Measurements from ENCODE around the gene HDGFL2. TPM values are rescaled to one million over a fixed set of nuclear protein-coding genes. Genes with fewer than 3 reads are reported as not detected.

The HDGFL2 gene
- polyA plus RNA-seq (2011; rRNA removed) = 23.8 and 26.0 TPM in 2 replicates
- 13.4 and 21.4 TPM in 2 replicates for polyA minus RNA-seq (2011; rRNA and poly(A)+ RNA removed)

DNA sequence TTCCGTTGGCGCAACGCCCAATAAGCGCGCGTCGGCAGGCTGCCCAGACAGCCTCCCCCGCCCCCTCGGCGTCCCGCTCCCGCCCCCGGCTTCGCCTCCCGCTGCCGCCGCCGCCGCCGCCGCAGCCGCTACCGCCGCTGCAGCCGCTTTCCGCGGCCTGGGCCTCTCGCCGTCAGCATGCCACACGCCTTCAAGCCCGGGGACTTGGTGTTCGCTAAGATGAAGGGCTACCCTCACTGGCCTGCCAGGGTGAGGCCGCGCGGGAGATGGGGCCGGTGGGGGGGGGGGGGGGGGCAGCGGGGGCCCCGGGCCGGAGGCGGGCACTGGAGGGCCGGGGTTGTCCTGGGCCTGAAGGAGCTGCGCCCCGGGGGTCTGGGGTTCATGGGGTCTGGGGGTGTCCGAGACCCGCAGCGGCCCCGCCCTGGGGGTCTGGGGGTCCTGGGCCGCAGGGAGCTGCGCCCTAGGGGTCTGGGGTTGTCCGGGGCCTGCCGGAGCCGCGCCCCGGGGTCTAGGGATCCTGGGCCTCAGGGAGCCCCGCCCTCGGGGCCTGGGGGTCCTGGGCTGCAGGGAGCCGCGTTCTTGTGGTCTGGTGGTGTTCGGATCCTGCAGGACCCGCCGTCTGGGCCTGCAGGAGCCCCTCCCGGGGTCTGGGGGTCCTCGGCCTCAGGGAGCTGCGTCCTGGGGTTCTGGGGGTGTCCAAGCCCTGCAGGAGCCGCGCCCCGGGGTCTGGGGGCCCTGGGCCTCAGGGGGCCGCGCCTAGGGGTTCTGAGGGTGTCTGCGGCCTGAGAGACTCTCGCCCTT lies at the start of gene HDGFL2:
TSS of gene HDGFL2 (plus strand) at position 124 of the 801 bp plus-strand sequence. CDS start at position 178, 54 bp downstream.
- DNase-seq (ENCODE audit: low read depth) = no peak
- ChIA-PET CTCF (interaction anchor here (0.6 kb wide), 1 partner anchor 16 kb away, joined by 4 read pairs; no protein-coding TSS in a partner anchor), POLR2A (interaction anchor here (0.9 to 1.2 kb wide), 2 partner anchors 17 to 77 kb away, joined by 3 to 8 read pairs; no protein-coding TSS in a partner anchor)
- Histone ChIP-seq H3K4me3 (ENCODE audit: low read depth, low read length) (peak within 1 kb of the TSS; percentile 92), H3K36me3 (ENCODE audit: control insufficient read depth, insufficient read depth, low read length) (peaks cover 10% of the 10 kb centered on the region), H3K27me3 (ENCODE audit: control insufficient read depth, insufficient read depth, low read length) (no peaks in the 10 kb centered on the region)
- TF ChIP-seq, protein P1, sequence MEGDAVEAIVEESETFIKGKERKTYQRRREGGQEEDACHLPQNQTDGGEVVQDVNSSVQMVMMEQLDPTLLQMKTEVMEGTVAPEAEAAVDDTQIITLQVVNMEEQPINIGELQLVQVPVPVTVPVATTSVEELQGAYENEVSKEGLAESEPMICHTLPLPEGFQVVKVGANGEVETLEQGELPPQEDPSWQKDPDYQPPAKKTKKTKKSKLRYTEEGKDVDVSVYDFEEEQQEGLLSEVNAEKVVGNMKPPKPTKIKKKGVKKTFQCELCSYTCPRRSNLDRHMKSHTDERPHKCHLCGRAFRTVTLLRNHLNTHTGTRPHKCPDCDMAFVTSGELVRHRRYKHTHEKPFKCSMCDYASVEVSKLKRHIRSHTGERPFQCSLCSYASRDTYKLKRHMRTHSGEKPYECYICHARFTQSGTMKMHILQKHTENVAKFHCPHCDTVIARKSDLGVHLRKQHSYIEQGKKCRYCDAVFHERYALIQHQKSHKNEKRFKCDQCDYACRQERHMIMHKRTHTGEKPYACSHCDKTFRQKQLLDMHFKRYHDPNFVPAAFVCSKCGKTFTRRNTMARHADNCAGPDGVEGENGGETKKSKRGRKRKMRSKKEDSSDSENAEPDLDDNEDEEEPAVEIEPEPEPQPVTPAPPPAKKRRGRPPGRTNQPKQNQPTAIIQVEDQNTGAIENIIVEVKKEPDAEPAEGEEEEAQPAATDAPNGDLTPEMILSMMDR (IDR thresholded peaks at IDR 0.05; ENCODE audit: insufficient read depth, low read depth, low read length) = no peak

DNA sequence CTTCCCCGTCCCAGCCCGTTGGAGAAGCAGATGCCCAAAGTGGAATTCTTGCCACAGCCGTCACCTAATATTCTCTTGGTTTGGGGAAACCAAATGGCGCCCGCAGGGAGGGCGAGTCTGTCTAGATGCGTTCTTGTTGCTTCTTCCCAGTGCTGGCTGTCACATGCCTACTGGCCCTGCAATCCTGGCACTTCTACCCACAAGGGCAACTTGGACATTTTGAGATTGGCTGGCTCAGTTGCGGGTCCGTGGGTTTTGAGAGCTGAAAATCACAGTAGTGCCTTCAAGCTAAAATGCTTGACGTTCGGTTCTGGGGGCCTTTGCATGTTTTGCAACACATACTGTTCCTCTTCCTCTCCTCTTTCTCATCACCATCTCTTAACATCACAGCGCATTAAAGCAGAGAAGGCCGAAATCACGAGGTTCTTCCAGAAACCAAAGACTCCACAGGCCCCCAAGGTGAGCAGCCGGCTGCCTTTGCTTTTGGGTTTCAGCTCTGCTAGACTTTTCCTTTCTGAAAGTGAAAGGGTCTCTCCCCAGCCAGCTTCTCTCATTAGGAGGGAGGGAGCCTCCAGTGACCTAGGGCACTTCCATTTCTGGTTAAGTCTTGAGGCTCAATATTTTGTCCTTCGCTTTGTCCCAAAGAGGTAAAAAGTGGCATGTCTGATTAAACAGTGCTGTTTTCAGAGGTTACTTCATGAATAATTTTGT lies 48.5 kb upstream of the HDGFL2 start:
- H3K27me3 ChIP-seq (ENCODE audit: control insufficient read depth, insufficient read depth, low read length) = no peaks in the 10 kb centered on the region
- DNase-seq (ENCODE audit: low read depth) = no peak
- no peak overlapping the region for H3K4me3 ChIP-seq (ENCODE audit: low read depth, low read length)
- TF ChIP-seq, protein P1 (IDR thresholded peaks at IDR 0.05; ENCODE audit: insufficient read depth, low read depth, low read length) = no peak
- ChIA-PET CTCF (interaction anchor here (1.2 kb wide), 3 partner anchors 9 to 71 kb away, joined by 4 to 6 read pairs (median 5); partner anchors contain the start of gene SH3GL1), POLR2A (no interaction called here)
- H3K36me3 ChIP-seq (ENCODE audit: control insufficient read depth, insufficient read depth, low read length) = peaks cover 1% of the 10 kb centered on the region; the same call in 1 of the 2 replicates

DNA sequence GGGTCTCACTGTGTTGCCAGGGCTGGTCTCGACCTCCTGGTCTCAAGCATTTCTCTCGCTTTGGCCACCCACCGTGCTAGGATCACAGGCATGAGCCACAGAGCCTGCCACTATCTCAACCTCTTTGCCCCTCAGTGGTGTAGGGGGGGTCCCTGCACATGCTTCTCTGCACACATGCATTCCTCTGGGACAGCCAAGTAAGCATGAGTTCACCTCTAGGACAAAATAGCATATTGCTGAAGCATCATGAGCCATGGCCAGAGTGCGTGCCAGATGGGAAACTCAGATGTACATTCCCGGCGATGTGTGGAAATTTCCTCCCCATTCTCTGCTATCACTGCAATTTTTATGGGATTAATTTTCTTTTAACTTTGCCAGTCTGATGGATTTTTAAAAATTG lies 46.6 kb upstream of the HDGFL2 start:
- CTCF ChIA-PET = no interaction called here
- Histone ChIP-seq H3K36me3 (ENCODE audit: control insufficient read depth, insufficient read depth, low read length) (peaks cover 3% of the 10 kb centered on the region; the same call in 1 of the 2 replicates), H3K27me3 (ENCODE audit: control insufficient read depth, insufficient read depth, low read length) (no peaks in the 10 kb centered on the region), H3K4me3 (ENCODE audit: low read depth, low read length) (no peak overlapping the region)
- POLR2A ChIA-PET = no interaction called here
- TF ChIP-seq, protein P1 (IDR thresholded peaks at IDR 0.05; ENCODE audit: insufficient read depth, low read depth, low read length) = no peak
- DNase-seq (ENCODE audit: low read depth) = peak; percentile 42

DNA sequence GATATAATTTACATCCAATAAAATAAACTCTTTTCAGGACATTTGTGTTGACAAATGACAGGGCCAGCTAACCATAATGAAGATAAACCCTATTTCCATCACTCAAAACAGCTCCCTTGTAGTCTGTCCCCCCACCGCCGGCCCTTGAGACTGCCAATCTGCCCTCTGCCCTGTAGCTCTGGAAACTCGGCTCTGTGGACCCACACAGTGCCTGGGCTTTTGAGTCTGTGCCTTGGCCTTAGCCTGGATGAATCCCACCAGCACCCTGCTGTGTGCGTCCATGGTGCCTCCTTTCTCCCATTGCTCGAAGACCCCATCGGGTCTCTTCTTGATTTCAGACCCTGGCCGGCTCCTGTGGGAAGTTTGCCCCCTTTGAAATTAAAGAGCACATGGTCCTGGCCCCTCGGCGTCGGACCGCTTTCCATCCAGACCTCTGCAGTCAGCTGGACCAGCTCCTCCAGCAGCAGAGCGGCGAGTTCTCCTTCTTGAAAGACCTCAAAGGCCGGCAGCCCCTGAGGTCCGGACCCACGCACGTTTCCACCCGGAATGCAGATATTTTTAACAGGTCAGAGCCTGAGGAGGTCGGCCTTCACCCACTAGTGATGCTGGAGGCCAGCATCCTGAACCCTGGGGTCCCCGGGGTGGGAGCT lies 43.6 kb upstream of the HDGFL2 start:
- ChIA-PET POLR2A (no interaction called here), CTCF (interaction anchor here (1.5 kb wide), 2 partner anchors 9 to 27 kb away, joined by 3 read pairs; no protein-coding TSS in a partner anchor)
- no peaks in the 10 kb centered on the region for H3K27me3 ChIP-seq (ENCODE audit: control insufficient read depth, insufficient read depth, low read length)
- no peak overlapping the region for H3K4me3 ChIP-seq (ENCODE audit: low read depth, low read length)
- TF ChIP-seq, protein P1 (IDR thresholded peaks at IDR 0.05; ENCODE audit: insufficient read depth, low read depth, low read length) = no peak
- H3K36me3 ChIP-seq (ENCODE audit: control insufficient read depth, insufficient read depth, low read length) = peaks cover 11% of the 10 kb centered on the region
- no peak for DNase-seq (ENCODE audit: low read depth)

All from BJ (cell line).